GM21360 (cell line): ENCODE data around the gene NRXN2.
"Not testable (repeated sequence)": the region's sequence is repeated elsewhere in the genome, so short reads cannot be mapped to it uniquely, and the experiment has no call there.

Source experiments
- ATAC-seq: cut with Tn5 transposase; IDR thresholded peaks from one replicate; pipeline ENCODE4 v1.9.1; 2021; ENCODE audit warnings: mild to moderate bottlenecking, moderate library complexity; ENCODE audit not compliant: unreplicated experiment

Gene NRXN2

GRCh38 chr11:64677441-64678023, 45.5 kb downstream of the NRXN2 start:
- ATAC-seq, result no peak

- no peak for ATAC-seq
Measured at GRCh38 chr11:64676261-64676615, 46.8 kb downstream of the NRXN2 start.

GRCh38 chr11:64675450-64676260, 47.3 kb downstream of the NRXN2 start:
- ATAC-seq, result no peak

GRCh38 chr11:64674774-64675173, 48.2 kb downstream of the NRXN2 start:
- no peak for ATAC-seq

GRCh38 chr11:64673279-64673678, 49.7 kb downstream of the NRXN2 start:
- ATAC-seq, result no peak

- no peak for ATAC-seq
Measured at GRCh38 chr11:64672875-64673274, 50.1 kb downstream of the NRXN2 start.

- no peak for ATAC-seq
Measured at GRCh38 chr11:64670975-64671374, 52.0 kb downstream of the NRXN2 start.

GRCh38 chr11:64667154-64667745, 55.7 kb downstream of the NRXN2 start:
- ATAC-seq, result no peak

- no peak for ATAC-seq
Measured at GRCh38 chr11:64665411-64665821, 57.6 kb downstream of the NRXN2 start.

- ATAC-seq, result not testable (repeated sequence)
Measured at GRCh38 chr11:64664236-64664870, 58.6 kb downstream of the NRXN2 start.

- no peak for ATAC-seq
Measured at GRCh38 chr11:64663656-64664055, 59.3 kb downstream of the NRXN2 start.

- ATAC-seq, result no peak
Measured at GRCh38 chr11:64661614-64662013, 61.4 kb downstream of the NRXN2 start.

- no peak for ATAC-seq
Measured at GRCh38 chr11:64661146-64661545, 61.9 kb downstream of the NRXN2 start.

GRCh38 chr11:64660706-64661105, 62.3 kb downstream of the NRXN2 start:
- ATAC-seq, result no peak

GRCh38 chr11:64660205-64660604, 62.8 kb downstream of the NRXN2 start:
- ATAC-seq, result no peak

- no peak for ATAC-seq
Measured at GRCh38 chr11:64659417-64660144, 63.4 kb downstream of the NRXN2 start.

GRCh38 chr11:64658265-64658664, 64.7 kb downstream of the NRXN2 start:
- ATAC-seq, result no peak

GRCh38 chr11:64656862-64657261, 66.1 kb downstream of the NRXN2 start:
- ATAC-seq, result no peak

GRCh38 chr11:64655941-64656601, 66.9 kb downstream of the NRXN2 start:
- no peak for ATAC-seq

- ATAC-seq, result no peak
Measured at GRCh38 chr11:64654958-64655541, 67.9 kb downstream of the NRXN2 start.
